Glutamatergic neuron (in vitro differentiated cells): ENCODE results near the gene SIAH1. TPM values are rescaled to one million over a fixed set of nuclear protein-coding genes. Genes with fewer than 3 reads are reported as not detected.
"Not testable (repeated sequence)": the region's sequence is repeated elsewhere in the genome, so short reads cannot be mapped to it uniquely, and the experiment has no call there.

ENCODE experiments used
- DNase-seq: peaks from one replicate; pipeline ENCODE4 v3.0.0; 2022
- H3K27ac Mint-ChIP-seq: one replicate; pipeline ENCODE4 v1.8.0; 2020; ENCODE audit warnings: mild to moderate bottlenecking, mixed read lengths, inconsistent platforms; ENCODE audit not compliant: unreplicated experiment
- H3K27me3 Mint-ChIP-seq: one replicate; pipeline ENCODE4 v1.8.0; 2020; ENCODE audit warnings: mild to moderate bottlenecking, moderate library complexity, mixed read lengths, inconsistent platforms; ENCODE audit not compliant: unreplicated experiment
- H3K36me3 Mint-ChIP-seq: one replicate; pipeline ENCODE4 v1.8.0; 2020; ENCODE audit warnings: mild to moderate bottlenecking, mixed read lengths, inconsistent platforms; ENCODE audit not compliant: unreplicated experiment
- H3K4me1 Mint-ChIP-seq: one replicate; pipeline ENCODE4 v1.8.0; 2020; ENCODE audit warnings: mild to moderate bottlenecking, low read depth, mixed read lengths, inconsistent platforms; ENCODE audit not compliant: unreplicated experiment
- H3K4me3 Mint-ChIP-seq: one replicate; pipeline ENCODE4 v1.8.0; 2020; ENCODE audit warnings: mild to moderate bottlenecking, mixed read lengths, inconsistent platforms; ENCODE audit not compliant: unreplicated experiment
- H3K9me3 Mint-ChIP-seq: one replicate; pipeline ENCODE4 v1.8.0; 2020; ENCODE audit warnings: mild to moderate bottlenecking, moderate library complexity, mixed read lengths, inconsistent platforms; ENCODE audit not compliant: unreplicated experiment
- total RNA-seq: library from RNA; stranded (reverse); fragmentation: NEBNext Ultra II Directional; extraction: Animal tissue kit (Norgen Biotek cat#: 25700); gene quantifications from one replicate; pipeline ENCODE4 v1.2.1, GENCODE V29; 2021; ENCODE audit not compliant: unreplicated experiment
- TF ChIP-seq, protein P1 (sequence below): fragments of 200-600 bp; sonication (generic); IDR thresholded peaks from one replicate; pipeline ENCODE4 v1.5.0; 2021; ENCODE audit not compliant: partially characterized antibody, unreplicated experiment

SIAH1 gene
- total RNA-seq, 1 donor from 2014 or later: 46.7 TPM

- no peaks in the 10 kb centered on the region for H3K9me3 Mint-ChIP-seq
- no peak overlapping the region for H3K4me3 Mint-ChIP-seq
- H3K4me1 Mint-ChIP-seq: peaks cover 8% of the 10 kb centered on the region
- no peak for DNase-seq
- no peaks in the 10 kb centered on the region for H3K36me3 Mint-ChIP-seq
- TF ChIP-seq, protein P1, sequence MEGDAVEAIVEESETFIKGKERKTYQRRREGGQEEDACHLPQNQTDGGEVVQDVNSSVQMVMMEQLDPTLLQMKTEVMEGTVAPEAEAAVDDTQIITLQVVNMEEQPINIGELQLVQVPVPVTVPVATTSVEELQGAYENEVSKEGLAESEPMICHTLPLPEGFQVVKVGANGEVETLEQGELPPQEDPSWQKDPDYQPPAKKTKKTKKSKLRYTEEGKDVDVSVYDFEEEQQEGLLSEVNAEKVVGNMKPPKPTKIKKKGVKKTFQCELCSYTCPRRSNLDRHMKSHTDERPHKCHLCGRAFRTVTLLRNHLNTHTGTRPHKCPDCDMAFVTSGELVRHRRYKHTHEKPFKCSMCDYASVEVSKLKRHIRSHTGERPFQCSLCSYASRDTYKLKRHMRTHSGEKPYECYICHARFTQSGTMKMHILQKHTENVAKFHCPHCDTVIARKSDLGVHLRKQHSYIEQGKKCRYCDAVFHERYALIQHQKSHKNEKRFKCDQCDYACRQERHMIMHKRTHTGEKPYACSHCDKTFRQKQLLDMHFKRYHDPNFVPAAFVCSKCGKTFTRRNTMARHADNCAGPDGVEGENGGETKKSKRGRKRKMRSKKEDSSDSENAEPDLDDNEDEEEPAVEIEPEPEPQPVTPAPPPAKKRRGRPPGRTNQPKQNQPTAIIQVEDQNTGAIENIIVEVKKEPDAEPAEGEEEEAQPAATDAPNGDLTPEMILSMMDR: no peak
- no peak overlapping the region for H3K27ac Mint-ChIP-seq
- peaks cover 3% of the 10 kb centered on the region for H3K27me3 Mint-ChIP-seq
Measured at GRCh38 chr16:48405907-48406306, 20.7 kb upstream of the SIAH1 start.

DNA sequence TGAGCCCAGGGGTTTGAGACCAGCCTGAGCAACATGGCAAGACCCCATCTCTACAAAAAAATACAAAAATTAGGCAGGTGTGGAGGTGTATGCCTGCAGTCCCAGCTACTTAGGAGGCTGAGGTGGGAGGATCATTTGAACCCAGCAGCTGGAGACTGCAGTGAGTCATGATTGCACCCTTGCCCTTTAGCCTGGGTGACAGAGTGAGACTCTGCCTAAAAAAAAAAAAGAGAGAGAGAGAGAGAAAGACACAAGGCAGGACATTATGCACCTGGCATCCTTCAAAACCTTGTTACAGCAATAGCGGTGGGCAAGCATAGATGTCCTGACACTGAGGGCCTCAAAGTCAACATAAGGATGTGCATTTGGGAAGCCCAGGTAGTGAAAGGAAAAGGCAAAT lies 19.9 kb upstream of the SIAH1 start:
- peaks cover 3% of the 10 kb centered on the region for H3K27me3 Mint-ChIP-seq
- DNase-seq: no peak
- peaks cover 8% of the 10 kb centered on the region for H3K4me1 Mint-ChIP-seq
- no peak overlapping the region for H3K4me3 Mint-ChIP-seq
- TF ChIP-seq, protein P1: no peak
- no peaks in the 10 kb centered on the region for H3K9me3 Mint-ChIP-seq
- no peaks in the 10 kb centered on the region for H3K36me3 Mint-ChIP-seq
- no peak overlapping the region for H3K27ac Mint-ChIP-seq

- not testable (repeated sequence) for DNase-seq, H3K4me3 Mint-ChIP-seq, H3K27ac Mint-ChIP-seq, H3K27me3 Mint-ChIP-seq, H3K36me3 Mint-ChIP-seq, H3K9me3 Mint-ChIP-seq, H3K4me1 Mint-ChIP-seq
Measured at GRCh38 chr16:48402547-48402946, 17.3 kb upstream of the SIAH1 start.

- Mint-ChIP-seq H3K36me3 (no peaks in the 10 kb centered on the region), H3K9me3 (peaks cover 2% of the 10 kb centered on the region), H3K4me3 (no peak overlapping the region), H3K27me3 (no peaks in the 10 kb centered on the region), H3K4me1 (peaks cover 1% of the 10 kb centered on the region), H3K27ac (no peak overlapping the region)
- no peak for DNase-seq
- TF ChIP-seq, protein P1: no peak
Measured at GRCh38 chr16:48395375-48395774, 10.2 kb upstream of the SIAH1 start.

GRCh38 chr16:48394355-48394703 lies 9.1 kb upstream of the SIAH1 start:
- no peaks in the 10 kb centered on the region for H3K27me3 Mint-ChIP-seq
- peaks cover 1% of the 10 kb centered on the region for H3K4me1 Mint-ChIP-seq
- TF ChIP-seq, protein P1: no peak
- DNase-seq: no peak
- H3K27ac Mint-ChIP-seq: no peak overlapping the region
- H3K4me3 Mint-ChIP-seq: no peak overlapping the region
- peaks cover 2% of the 10 kb centered on the region for H3K9me3 Mint-ChIP-seq
- no peaks in the 10 kb centered on the region for H3K36me3 Mint-ChIP-seq
